Measurements from ENCODE around the gene OR52N1. TPM values are rescaled to one million over a fixed set of nuclear protein-coding genes. Genes with fewer than 3 reads are reported as not detected.

The OR52N1 gene
- not detected for total RNA-seq
- long read RNA-seq = 0 reads

DNA sequence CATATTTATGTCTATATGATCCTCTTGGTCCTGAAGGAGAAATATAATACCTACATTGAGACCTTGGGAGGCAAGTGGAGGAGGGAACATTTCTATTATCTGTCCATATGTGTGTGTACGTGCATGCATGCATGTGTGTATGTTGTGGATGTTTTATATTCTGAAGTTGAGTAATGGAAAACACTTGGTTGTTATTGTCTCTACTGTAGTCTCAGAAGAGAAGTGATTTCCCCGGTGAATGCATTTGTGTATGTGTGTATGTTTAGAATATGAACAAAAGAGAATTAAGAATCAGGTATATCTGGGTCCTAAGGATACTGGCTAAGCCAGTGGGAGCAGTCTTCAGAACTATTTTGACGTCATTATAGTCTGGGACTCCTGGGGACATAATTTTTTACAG lies at the start of gene OR52N1:
Gene OR52N1 (minus strand): TSS at position 101 of the 400 bp plus-strand sequence. CDS start 2,449 bp downstream, outside the sequence.
- DNase-seq (no peak), ATAC-seq (no peak)
- intact Hi-C loops (cut with DNase I) = no loop called here

GRCh38 chr11:5837695-5838094 lies 46.6 kb upstream of the OR52N1 start:
- DNase-seq (no peak), ATAC-seq (no peak)
- intact Hi-C loops (cut with DNase I) = no loop called here

GRCh38 chr11:5833446-5833845 lies 42.4 kb upstream of the OR52N1 start:
- ATAC-seq = no peak

DNA sequence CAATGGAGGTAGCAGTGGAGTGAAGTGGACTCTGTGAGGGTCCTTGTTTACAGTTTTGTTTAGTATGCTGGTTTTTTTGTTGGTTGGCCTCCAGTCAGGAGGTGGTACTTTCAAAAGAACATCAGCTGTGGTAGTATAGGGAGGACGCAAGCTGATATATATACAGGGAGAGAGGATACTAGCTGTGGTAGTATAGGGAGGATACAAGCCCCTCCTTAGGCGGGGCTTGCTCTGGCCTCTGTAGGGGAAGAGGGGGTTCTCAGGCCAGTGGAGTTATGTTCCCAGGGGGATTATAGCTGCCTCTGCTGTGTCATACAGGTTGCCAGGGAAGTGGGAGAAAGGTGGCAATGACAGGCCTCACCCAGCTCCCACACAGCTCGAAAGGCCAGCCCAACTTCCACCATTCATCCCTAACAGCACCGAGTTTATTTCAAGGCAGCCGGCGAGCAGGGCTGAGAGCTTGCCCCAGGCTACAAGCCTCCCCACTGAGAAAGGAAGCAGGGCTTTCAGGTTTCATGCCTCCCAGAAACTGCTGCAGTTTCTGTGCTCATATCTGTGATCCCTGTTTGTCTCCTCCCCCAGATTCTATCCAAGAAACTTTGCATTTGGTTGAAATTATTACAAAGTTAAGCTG lies 40.2 kb upstream of the OR52N1 start:
- intact Hi-C loops (cut with DNase I) = no loop called here
- DNase-seq (no peak), ATAC-seq (no peak)

More at GRCh38 chr11:5833446-5833845, 42.4 kb upstream of the OR52N1 start:
- DNase-seq = no peak
- intact Hi-C loops (cut with DNase I) = no loop called here

DNA sequence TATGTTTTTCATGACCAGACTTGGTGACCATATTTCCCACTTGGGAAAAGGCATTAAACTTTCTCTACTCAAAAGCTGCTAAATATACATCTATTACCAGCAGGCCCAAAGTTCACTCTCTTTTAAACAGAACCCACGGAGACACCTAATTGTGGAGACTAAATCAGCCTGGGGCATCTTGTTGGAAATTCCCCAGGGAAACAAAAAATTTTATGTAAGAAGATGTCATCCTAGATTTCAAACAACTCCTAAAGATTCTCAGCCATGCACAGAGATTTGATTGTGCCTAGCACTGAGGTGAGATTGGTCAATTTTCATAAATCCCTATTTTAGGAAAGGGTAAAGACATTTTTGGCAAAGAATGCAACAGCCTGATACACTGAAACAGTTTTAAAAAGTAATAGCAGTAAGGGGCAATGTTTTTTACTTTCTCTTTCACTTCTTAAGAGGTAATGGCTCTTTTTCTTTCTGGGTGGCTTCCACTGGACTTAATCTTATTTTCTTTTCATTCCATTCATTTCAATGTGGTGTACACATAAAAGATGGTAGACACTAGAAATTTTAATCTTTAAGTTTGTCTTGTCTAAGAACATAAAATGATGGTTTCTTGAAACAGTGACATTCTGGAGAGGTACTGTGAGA lies 27.3 kb upstream of the OR52N1 start:
- intact Hi-C loops (cut with DNase I) = no loop called here
- DNase-seq (no peak), ATAC-seq (no peak)

- no peak for DNase-seq
- intact Hi-C loops (cut with DNase I) = no loop called here
- no peak for ATAC-seq
Measured at GRCh38 chr11:5815534-5815933, 24.5 kb upstream of the OR52N1 start.

DNA sequence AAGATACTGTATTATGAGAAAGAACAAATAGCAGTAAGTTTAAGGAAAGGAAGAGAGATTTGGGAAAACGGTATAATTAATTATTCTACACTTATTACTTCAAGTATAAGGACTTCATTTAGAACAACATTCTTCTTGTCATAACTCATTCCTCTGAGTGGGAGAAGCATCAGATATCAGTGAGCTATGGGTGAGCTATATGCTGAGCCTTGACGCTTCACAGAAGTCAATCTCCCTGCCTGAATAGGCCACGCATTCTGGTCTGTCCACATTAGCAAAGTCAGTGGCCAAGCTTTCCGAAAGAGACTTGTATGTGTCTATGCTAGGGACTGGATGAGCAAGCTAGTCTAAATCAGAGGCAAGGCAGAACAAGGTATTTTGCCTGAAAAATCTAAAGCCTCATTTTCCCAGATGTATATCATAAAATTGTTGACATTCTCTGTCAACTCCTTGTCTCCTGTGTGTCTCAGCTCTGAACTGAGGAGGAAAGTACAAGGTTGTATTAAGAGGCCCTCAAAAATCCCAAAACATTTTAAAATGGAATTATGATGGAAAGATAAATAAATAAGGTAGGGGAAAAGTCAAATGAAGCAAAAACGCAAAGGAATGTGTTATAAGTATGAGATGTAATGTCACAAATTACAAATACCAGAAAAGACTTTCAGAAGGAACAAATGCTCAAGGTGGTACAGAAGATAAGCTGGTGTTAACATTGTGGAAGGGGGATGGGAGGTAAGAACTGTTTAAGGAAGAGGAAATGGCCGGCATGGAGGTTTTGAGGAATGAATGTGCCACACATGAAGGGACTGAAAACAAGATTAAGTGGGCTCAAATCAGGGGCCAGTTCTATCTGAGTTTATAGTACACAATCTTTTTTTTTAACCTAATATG lies 19.1 kb upstream of the OR52N1 start:
- intact Hi-C loops (cut with DNase I) = loop anchor here (2.0 to 5.0 kb wide), 4 partner anchors 333 to 1183 kb away; no protein-coding TSS in a partner anchor
- DNase-seq (no peak), ATAC-seq (no peak)

GRCh38 chr11:5809122-5809519 lies 18.1 kb upstream of the OR52N1 start:
- no peak for ATAC-seq
- intact Hi-C loops (cut with DNase I) = loop anchor here (2.0 to 5.0 kb wide), 4 partner anchors 332 to 1182 kb away; no protein-coding TSS in a partner anchor

DNA sequence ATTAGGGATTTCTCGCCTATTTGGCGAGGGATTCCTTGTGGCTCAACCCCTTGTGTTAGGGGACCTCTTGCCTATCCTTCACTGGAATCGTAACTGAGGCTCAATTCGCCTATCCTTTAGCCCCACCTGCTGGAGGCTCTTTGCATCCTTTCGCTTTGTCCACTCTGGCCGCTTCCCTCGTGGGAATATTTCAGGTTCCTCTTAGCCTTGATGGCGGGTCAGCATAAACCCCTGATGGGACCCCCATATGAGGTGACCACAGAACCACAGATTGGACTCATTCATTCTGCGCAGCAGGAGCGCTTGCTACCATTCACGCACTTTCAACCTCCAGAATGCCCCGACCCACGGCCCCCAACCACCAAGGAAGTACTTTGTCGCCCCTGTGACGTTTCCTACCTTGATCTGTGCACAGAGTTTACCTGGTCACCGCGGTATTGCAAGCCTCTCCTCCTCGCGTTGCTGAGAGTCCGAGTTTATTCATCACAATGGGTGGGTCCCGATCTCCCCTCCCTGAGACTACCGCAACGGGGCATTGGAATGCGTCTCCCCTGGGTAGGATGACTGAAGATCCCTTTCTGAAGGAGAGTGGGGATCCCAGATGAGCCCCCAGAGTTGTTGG lies 17.5 kb upstream of the OR52N1 start, which contains the start of gene OR52N2:
Gene OR52N2 (plus strand): TSS at position 425 of the 622 bp plus-strand sequence. CDS start 11,412 bp downstream, outside the sequence.
- intact Hi-C loops (cut with DNase I) = loop anchor here (2.0 to 5.0 kb wide), 4 partner anchors 332 to 1181 kb away; no protein-coding TSS in a partner anchor
- ATAC-seq = peak; percentile 94 to 97

More at GRCh38 chr11:5809122-5809519, 18.1 kb upstream of the OR52N1 start:
- DNase-seq = no peak

GRCh38 chr11:5807580-5807979 lies 16.5 kb upstream of the OR52N1 start:
- DNase-seq (no peak), ATAC-seq (no peak)
- intact Hi-C loops (cut with DNase I) = loop anchor here (5.0 kb wide), 3 partner anchors 335 to 1180 kb away; no protein-coding TSS in a partner anchor

More for the DNA sequence above, 17.5 kb upstream of the OR52N1 start, which contains the start of gene OR52N2:
- peak; percentile 72 for DNase-seq

- no peak for ATAC-seq
Measured at GRCh38 chr11:5803982-5804381, 12.9 kb upstream of the OR52N1 start.

DNA sequence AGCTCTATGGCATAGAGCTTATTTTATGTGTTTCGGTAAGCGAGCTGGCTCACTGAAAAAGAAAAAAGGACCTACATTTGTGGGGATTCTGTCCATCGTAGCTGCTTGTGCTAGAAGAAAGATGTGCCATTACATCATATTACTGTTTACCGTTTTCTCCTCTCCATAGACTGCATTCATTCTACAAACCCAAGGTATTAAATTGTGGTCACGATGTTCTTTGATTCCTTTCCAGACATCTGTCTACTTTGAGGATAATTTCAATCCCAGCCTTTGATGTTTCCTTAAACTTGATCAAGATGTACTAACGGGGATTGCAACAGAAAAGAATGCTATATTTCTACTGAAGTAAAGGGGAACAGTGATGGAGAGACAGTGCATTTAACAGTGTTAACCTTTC lies 5.5 kb upstream of the OR52N1 start:
- no peak for ATAC-seq
- intact Hi-C loops (cut with DNase I) = no loop called here
- no peak for DNase-seq

More at GRCh38 chr11:5803982-5804381, 12.9 kb upstream of the OR52N1 start:
- DNase-seq = no peak
- intact Hi-C loops (cut with DNase I) = no loop called here

DNA sequence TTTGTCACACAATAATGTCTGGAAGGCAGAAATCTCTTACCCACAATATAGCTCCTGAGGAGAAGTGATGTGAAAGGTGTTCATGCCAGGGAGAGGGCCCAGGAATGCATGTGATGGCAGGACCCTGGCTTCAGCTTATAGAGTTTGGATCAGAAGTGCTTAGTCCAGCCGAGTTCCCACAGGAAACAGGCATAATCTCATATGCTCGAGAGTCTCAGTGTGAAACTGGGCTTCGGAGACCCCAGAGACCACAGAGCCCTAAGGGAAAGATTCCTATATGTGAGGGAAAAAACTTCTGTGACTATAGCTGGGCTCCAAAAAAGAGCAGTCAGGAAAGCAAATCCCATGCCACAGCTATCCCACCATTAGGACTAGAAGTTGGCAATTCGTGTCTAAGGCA lies 7.8 kb downstream of the OR52N1 start, which contains the start of gene OR52N5:
Gene OR52N5 (minus strand): TSS at position 101 of the 400 bp plus-strand sequence. CDS start 4,721 bp downstream, outside the sequence.
- DNase-seq (no peak), ATAC-seq (no peak)
- intact Hi-C loops (cut with DNase I) = no loop called here

- no peak for ATAC-seq
- intact Hi-C loops (cut with DNase I) = no loop called here
- DNase-seq = no peak
Measured at GRCh38 chr11:5767056-5767455, 24.0 kb downstream of the OR52N1 start.

GRCh38 chr11:5753943-5754342 lies 37.1 kb downstream of the OR52N1 start, which contains the start of gene OR52N4:
TSS of gene OR52N4 (plus strand) at chr11:5754243. CDS start at chr11:5754741, 498 bp downstream.
- ATAC-seq (no peak), DNase-seq (no peak)
- intact Hi-C loops (cut with DNase I) = no loop called here

GRCh38 chr11:5749836-5750235 lies 41.2 kb downstream of the OR52N1 start:
- DNase-seq = no peak
- intact Hi-C loops (cut with DNase I) = no loop called here
- ATAC-seq = no peak

DNA sequence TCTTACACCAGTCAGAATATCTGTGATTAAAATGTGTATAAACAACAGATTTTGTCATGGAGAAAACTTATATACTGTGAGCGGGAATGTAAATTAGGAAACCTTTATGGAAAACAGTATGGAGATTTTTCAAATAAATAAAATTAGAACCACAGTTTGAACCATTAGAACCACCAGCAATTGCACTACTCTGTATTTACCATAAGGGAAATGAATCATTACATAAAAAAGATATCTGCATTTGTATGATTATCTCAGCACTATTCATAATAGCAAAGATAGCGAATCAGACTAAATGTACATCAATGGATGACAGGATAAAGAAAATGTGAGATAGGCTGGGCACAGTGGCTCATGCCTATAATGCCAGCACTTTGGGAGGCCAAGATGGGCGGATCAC lies 44.5 kb downstream of the OR52N1 start:
- no peak for ATAC-seq
- DNase-seq = no peak
- intact Hi-C loops (cut with DNase I) = no loop called here

- DNase-seq (no peak), ATAC-seq (no peak)
- intact Hi-C loops (cut with DNase I) = no loop called here
Measured at GRCh38 chr11:5738431-5738830, 52.6 kb downstream of the OR52N1 start.

Measured in left cardiac atrium (tissue), 4 donors.